Activated naive CD4-positive, alpha-beta T cell treated with anti-CD3 and anti-CD28 coated beads for 36 hours (primary cell): ENCODE data around the gene OTULINL. TPM values are rescaled to one million over a fixed set of nuclear protein-coding genes. Genes with fewer than 3 reads are reported as not detected.

Source experiments
- CTCF ChIA-PET: fragments of 350-600 bp; sonication (Branson Sonifier 250); formaldehyde crosslinking; loops from one replicate; lab custom pipeline; 2021; ENCODE audit warnings: antibody characterized with exemption; lab: Charles Lee
- DNase-seq: peaks from one replicate; pipeline ENCODE4 v3.0.0-alpha.2; 2020
- H3K27ac Mint-ChIP-seq: one replicate; pipeline ENCODE4 v1.8.0; 2021; ENCODE audit warnings: mild to moderate bottlenecking, mixed read lengths
- H3K27me3 Mint-ChIP-seq: one replicate; pipeline ENCODE4 v1.8.0; 2021; ENCODE audit warnings: low read depth, mixed read lengths
- H3K36me3 Mint-ChIP-seq: one replicate; pipeline ENCODE4 v1.8.0; 2021; ENCODE audit warnings: low read depth, mixed read lengths
- H3K4me1 Mint-ChIP-seq: one replicate; pipeline ENCODE4 v1.8.0; 2021; ENCODE audit warnings: low read depth, mixed read lengths
- H3K4me3 Mint-ChIP-seq: one replicate; pipeline ENCODE4 v1.8.0; 2021; ENCODE audit warnings: mild to moderate bottlenecking, moderate library complexity, mixed read lengths
- H3K9me3 Mint-ChIP-seq: one replicate; pipeline ENCODE4 v1.8.0; 2021; ENCODE audit warnings: mixed read lengths
- intact Hi-C: fragments of 100-400 bp; cut with micrococcal nuclease; formaldehyde crosslinking; loops from one replicate; pipeline ENCODE4 v1.15.1; 2023
- total RNA-seq, 2 experiments: library from RNA; stranded (reverse); gene quantifications; one replicate each; pipeline ENCODE4 v1.2.3, GENCODE V29; 2021

OTULINL gene
- total RNA-seq, 2 experiments from 2014 or later = 9.1 to 10.6 TPM

- H3K4me1 Mint-ChIP-seq = peaks cover 86% of the 10 kb centered on the region
- no peaks in the 10 kb centered on the region for H3K36me3 Mint-ChIP-seq
- peak overlapping the region; percentile 20 for H3K27ac Mint-ChIP-seq
- CTCF ChIA-PET = interaction anchor here (0.6 to 1.3 kb wide), 4 partner anchors 22 to 180 kb away, joined by 3 to 5 read pairs (median 4); no protein-coding TSS in a partner anchor
- no peaks in the 10 kb centered on the region for H3K9me3 Mint-ChIP-seq
- intact Hi-C loops = loop anchor here (2.0 to 10.0 kb wide), 2 partner anchors 71 to 1871 kb away; partner anchors contain the start of genes OTULIN and ZNF622
- peak; percentile 24 for DNase-seq
- no peak overlapping the region for H3K4me3 Mint-ChIP-seq
- no peaks in the 10 kb centered on the region for H3K27me3 Mint-ChIP-seq
Measured at GRCh38 chr5:14593326-14594021, 11.9 kb downstream of the OTULINL start.

GRCh38 chr5:14594378-14595074, 12.9 kb downstream of the OTULINL start:
- peak overlapping the region; percentile 90 for H3K27ac Mint-ChIP-seq
- H3K4me3 Mint-ChIP-seq = peak overlapping the region; percentile 68
- intact Hi-C loops = loop anchor here (1.0 to 10.0 kb wide), 5 partner anchors 13 to 1870 kb away; partner anchors contain the start of genes OTULIN, OTULINL and ZNF622
- H3K27me3 Mint-ChIP-seq = no peaks in the 10 kb centered on the region
- H3K4me1 Mint-ChIP-seq = peaks cover 82% of the 10 kb centered on the region
- peak; percentile 28 for DNase-seq
- no peaks in the 10 kb centered on the region for H3K9me3 Mint-ChIP-seq
- H3K36me3 Mint-ChIP-seq = no peaks in the 10 kb centered on the region
- CTCF ChIA-PET = interaction anchor here (0.6 to 1.3 kb wide), 2 partner anchors 54 to 82 kb away, joined by 4 to 5 read pairs; no protein-coding TSS in a partner anchor

GRCh38 chr5:14595189-14595588, 13.6 kb downstream of the OTULINL start:
- Mint-ChIP-seq H3K4me1 (peaks cover 84% of the 10 kb centered on the region), H3K27me3 (no peaks in the 10 kb centered on the region), H3K36me3 (peaks cover 4% of the 10 kb centered on the region), H3K9me3 (peaks cover 3% of the 10 kb centered on the region), H3K27ac (peak overlapping the region; percentile 90), H3K4me3 (peak overlapping the region; percentile 68)
- CTCF ChIA-PET = no interaction called here
- intact Hi-C loops = loop anchor here (1.0 to 10.0 kb wide), 5 partner anchors 14 to 1870 kb away; partner anchors contain the start of genes OTULIN, OTULINL and ZNF622
- DNase-seq = peak; percentile 51

GRCh38 chr5:14595891-14596290, 14.3 kb downstream of the OTULINL start:
- intact Hi-C loops = loop anchor here (1.0 to 10.0 kb wide), 5 partner anchors 15 to 1869 kb away; partner anchors contain the start of genes OTULIN, OTULINL and ZNF622
- CTCF ChIA-PET = no interaction called here
- Mint-ChIP-seq H3K36me3 (peaks cover 7% of the 10 kb centered on the region), H3K27ac (peak overlapping the region; percentile 52), H3K27me3 (no peaks in the 10 kb centered on the region), H3K9me3 (peaks cover 3% of the 10 kb centered on the region), H3K4me1 (peaks cover 81% of the 10 kb centered on the region), H3K4me3 (peak overlapping the region; percentile 42)
- DNase-seq = no peak

- DNase-seq = peak; percentile 30
- H3K4me1 Mint-ChIP-seq = peaks cover 72% of the 10 kb centered on the region
- peak overlapping the region; percentile 10 for H3K27ac Mint-ChIP-seq
- H3K9me3 Mint-ChIP-seq = peaks cover 3% of the 10 kb centered on the region
- no peak overlapping the region for H3K4me3 Mint-ChIP-seq
- intact Hi-C loops = loop anchor here (5.0 to 10.0 kb wide), 2 partner anchors 395 to 1868 kb away; partner anchors contain the start of gene ZNF622
- no peaks in the 10 kb centered on the region for H3K27me3 Mint-ChIP-seq
- H3K36me3 Mint-ChIP-seq = peaks cover 11% of the 10 kb centered on the region
- CTCF ChIA-PET = no interaction called here
Measured at GRCh38 chr5:14597080-14597479, 15.5 kb downstream of the OTULINL start.

- Mint-ChIP-seq H3K4me1 (peaks cover 60% of the 10 kb centered on the region), H3K4me3 (no peak overlapping the region), H3K27me3 (no peaks in the 10 kb centered on the region), H3K36me3 (peaks cover 21% of the 10 kb centered on the region), H3K27ac (no peak overlapping the region), H3K9me3 (peaks cover 3% of the 10 kb centered on the region)
- DNase-seq = no peak
- intact Hi-C loops = loop anchor here (5.0 to 10.0 kb wide), 2 partner anchors 394 to 1867 kb away; partner anchors contain the start of gene ZNF622
- CTCF ChIA-PET = interaction anchor here (1.1 kb wide), 1 partner anchor 50 kb away, joined by 3 read pairs; no protein-coding TSS in a partner anchor
Measured at GRCh38 chr5:14598225-14598624, 16.6 kb downstream of the OTULINL start.

GRCh38 chr5:14599476-14600127, 18.0 kb downstream of the OTULINL start:
- Mint-ChIP-seq H3K27me3 (no peaks in the 10 kb centered on the region), H3K9me3 (peaks cover 3% of the 10 kb centered on the region), H3K4me3 (no peak overlapping the region), H3K36me3 (peaks cover 23% of the 10 kb centered on the region), H3K4me1 (peaks cover 46% of the 10 kb centered on the region), H3K27ac (no peak overlapping the region)
- intact Hi-C loops = loop anchor here (5.0 to 10.0 kb wide), 2 partner anchors 393 to 1865 kb away; partner anchors contain the start of gene ZNF622
- CTCF ChIA-PET = interaction anchor here (0.6 to 1.1 kb wide), 2 partner anchors 49 to 185 kb away, joined by 3 to 7 read pairs; no protein-coding TSS in a partner anchor
- DNase-seq = no peak

GRCh38 chr5:14600846-14601245, 19.3 kb downstream of the OTULINL start:
- Mint-ChIP-seq H3K27ac (no peak overlapping the region), H3K36me3 (peaks cover 27% of the 10 kb centered on the region), H3K27me3 (no peaks in the 10 kb centered on the region), H3K4me3 (no peak overlapping the region), H3K4me1 (peaks cover 34% of the 10 kb centered on the region), H3K9me3 (peaks cover 3% of the 10 kb centered on the region)
- CTCF ChIA-PET = interaction anchor here (1.1 kb wide), 1 partner anchor 47 kb away, joined by 4 read pairs; no protein-coding TSS in a partner anchor
- intact Hi-C loops = no loop called here
- DNase-seq = no peak

- Mint-ChIP-seq H3K27me3 (no peaks in the 10 kb centered on the region), H3K4me1 (peaks cover 11% of the 10 kb centered on the region), H3K4me3 (no peak overlapping the region), H3K9me3 (peaks cover 3% of the 10 kb centered on the region), H3K36me3 (peaks cover 40% of the 10 kb centered on the region), H3K27ac (no peak overlapping the region)
- CTCF ChIA-PET = no interaction called here
- intact Hi-C loops = no loop called here
- no peak for DNase-seq
Measured at GRCh38 chr5:14603141-14603540, 21.5 kb downstream of the OTULINL start.

- CTCF ChIA-PET = interaction anchor here (1.0 kb wide), 1 partner anchor 42 kb away, joined by 6 read pairs; no protein-coding TSS in a partner anchor
- no peak for DNase-seq
- H3K9me3 Mint-ChIP-seq = no peaks in the 10 kb centered on the region
- H3K27ac Mint-ChIP-seq = no peak overlapping the region
- peaks cover 52% of the 10 kb centered on the region for H3K36me3 Mint-ChIP-seq
- intact Hi-C loops = no loop called here
- H3K4me1 Mint-ChIP-seq = no peaks in the 10 kb centered on the region
- H3K4me3 Mint-ChIP-seq = no peak overlapping the region
- H3K27me3 Mint-ChIP-seq = no peaks in the 10 kb centered on the region
Measured at GRCh38 chr5:14607104-14607503, 25.5 kb downstream of the OTULINL start.

- H3K4me3 Mint-ChIP-seq = no peak overlapping the region
- peaks cover 46% of the 10 kb centered on the region for H3K36me3 Mint-ChIP-seq
Measured at GRCh38 chr5:14608169-14608568, 26.6 kb downstream of the OTULINL start.

More at GRCh38 chr5:14608169-14608568, 26.6 kb downstream of the OTULINL start:
- H3K27me3 Mint-ChIP-seq = no peaks in the 10 kb centered on the region
- no peak overlapping the region for H3K27ac Mint-ChIP-seq
- intact Hi-C loops = no loop called here
- no peaks in the 10 kb centered on the region for H3K9me3 Mint-ChIP-seq
- CTCF ChIA-PET = interaction anchor here (1.0 kb wide), 1 partner anchor 41 kb away, joined by 6 read pairs; no protein-coding TSS in a partner anchor
- no peaks in the 10 kb centered on the region for H3K4me1 Mint-ChIP-seq
- no peak for DNase-seq
